Upper lobe of right lung (tissue), 1 donor: ENCODE measurements around the gene FADS2. TPM values are rescaled to one million over a fixed set of nuclear protein-coding genes. Genes with fewer than 3 reads are reported as not detected.

ENCODE experiments used
- ATAC-seq: fragments of 200-7000 bp; cut with Tn5 transposase; one replicate; pipeline ENCODE4 v1.9.1; 2020; ENCODE audit warnings: mild to moderate bottlenecking, moderate library complexity
- DNase-seq: peaks from one replicate; pipeline ENCODE4 v3.0.0-alpha.2; 2020
- H3K27ac ChIP-seq: fragments of 200-600 bp; one replicate; pipeline ENCODE4 v1.8.0; 2022
- H3K27me3 ChIP-seq: fragments of 200-600 bp; one replicate; pipeline ENCODE4 v1.8.0; 2022; ENCODE audit warnings: mild to moderate bottlenecking
- H3K36me3 ChIP-seq: fragments of 200-600 bp; one replicate; pipeline ENCODE4 v1.8.0; 2022
- H3K4me1 ChIP-seq: fragments of 200-600 bp; one replicate; pipeline ENCODE4 v1.8.0; 2022
- H3K4me3 ChIP-seq: fragments of 200-600 bp; one replicate; pipeline ENCODE4 v1.8.0; 2022; ENCODE audit warnings: mild to moderate bottlenecking
- H3K9me3 ChIP-seq: fragments of 200-600 bp; one replicate; pipeline ENCODE4 v1.8.0; 2022
- intact Hi-C: fragments of 100-400 bp; cut with DNase I; formaldehyde crosslinking; loops from one replicate; pipeline ENCODE4 v1.11.0; 2022
- total RNA-seq: library from RNA; stranded (reverse); fragmentation: NEBNext Ultra II Directional; extraction: Animal tissue kit (Norgen Biotek cat#: 25700); gene quantifications from one replicate; pipeline ENCODE4 v1.2.1, GENCODE V29; 2021
- TF ChIP-seq, protein P1 (sequence below): fragments of 200-600 bp; IDR thresholded peaks from one replicate; pipeline ENCODE4 v1.8.0; 2022; ENCODE audit warnings: antibody characterized with exemption
- donor health status: DM: no; HTN: yes; CAD: no; lungs with severe emphysema.

Gene FADS2
- total RNA-seq, 1 donor from 2014 or later: 75.1 TPM

DNA sequence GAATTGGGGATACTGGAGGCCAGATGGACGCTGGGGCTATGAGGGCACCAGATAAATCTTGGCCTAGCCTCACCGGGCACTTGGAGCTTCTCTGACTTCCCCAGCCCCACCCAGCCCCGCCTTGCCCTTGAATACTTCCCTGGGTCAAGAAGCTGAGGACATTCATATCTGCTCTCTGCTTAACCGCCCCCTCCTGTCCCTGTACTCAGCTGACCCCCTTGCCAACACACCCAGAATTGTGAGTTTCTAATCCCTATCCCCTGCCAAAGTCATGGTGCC, 41.3 kb downstream of the FADS2 start:
- H3K4me3 ChIP-seq: no peak overlapping the region
- no peak for DNase-seq
- H3K9me3 ChIP-seq: no peaks in the 10 kb centered on the region
- no peak for ATAC-seq
- H3K27ac ChIP-seq: no peak overlapping the region
- H3K36me3 ChIP-seq: peaks cover 3% of the 10 kb centered on the region
- intact Hi-C loops: no loop called here
- H3K27me3 ChIP-seq: no peaks in the 10 kb centered on the region
- TF ChIP-seq, protein P1, sequence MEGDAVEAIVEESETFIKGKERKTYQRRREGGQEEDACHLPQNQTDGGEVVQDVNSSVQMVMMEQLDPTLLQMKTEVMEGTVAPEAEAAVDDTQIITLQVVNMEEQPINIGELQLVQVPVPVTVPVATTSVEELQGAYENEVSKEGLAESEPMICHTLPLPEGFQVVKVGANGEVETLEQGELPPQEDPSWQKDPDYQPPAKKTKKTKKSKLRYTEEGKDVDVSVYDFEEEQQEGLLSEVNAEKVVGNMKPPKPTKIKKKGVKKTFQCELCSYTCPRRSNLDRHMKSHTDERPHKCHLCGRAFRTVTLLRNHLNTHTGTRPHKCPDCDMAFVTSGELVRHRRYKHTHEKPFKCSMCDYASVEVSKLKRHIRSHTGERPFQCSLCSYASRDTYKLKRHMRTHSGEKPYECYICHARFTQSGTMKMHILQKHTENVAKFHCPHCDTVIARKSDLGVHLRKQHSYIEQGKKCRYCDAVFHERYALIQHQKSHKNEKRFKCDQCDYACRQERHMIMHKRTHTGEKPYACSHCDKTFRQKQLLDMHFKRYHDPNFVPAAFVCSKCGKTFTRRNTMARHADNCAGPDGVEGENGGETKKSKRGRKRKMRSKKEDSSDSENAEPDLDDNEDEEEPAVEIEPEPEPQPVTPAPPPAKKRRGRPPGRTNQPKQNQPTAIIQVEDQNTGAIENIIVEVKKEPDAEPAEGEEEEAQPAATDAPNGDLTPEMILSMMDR: no peak
- H3K4me1 ChIP-seq: no peaks in the 10 kb centered on the region

- ATAC-seq (no peak), DNase-seq (no peak)
- Histone ChIP-seq H3K9me3 (no peaks in the 10 kb centered on the region), H3K4me1 (no peaks in the 10 kb centered on the region), H3K36me3 (peaks cover 3% of the 10 kb centered on the region), H3K4me3 (no peak overlapping the region), H3K27ac (no peak overlapping the region), H3K27me3 (no peaks in the 10 kb centered on the region)
- intact Hi-C loops: no loop called here
- TF ChIP-seq, protein P1: no peak
Measured at GRCh38 chr11:61869708-61870451, 41.8 kb downstream of the FADS2 start.

- no peaks in the 10 kb centered on the region for H3K9me3 ChIP-seq
- TF ChIP-seq, protein P1: no peak
- H3K4me3 ChIP-seq: no peak overlapping the region
- H3K27me3 ChIP-seq: no peaks in the 10 kb centered on the region
- ATAC-seq (no peak), DNase-seq (no peak)
- intact Hi-C loops: no loop called here
- H3K4me1 ChIP-seq: no peaks in the 10 kb centered on the region
- H3K36me3 ChIP-seq: peaks cover 3% of the 10 kb centered on the region
- H3K27ac ChIP-seq: no peak overlapping the region
Measured at GRCh38 chr11:61870541-61871031, 42.5 kb downstream of the FADS2 start.

DNA sequence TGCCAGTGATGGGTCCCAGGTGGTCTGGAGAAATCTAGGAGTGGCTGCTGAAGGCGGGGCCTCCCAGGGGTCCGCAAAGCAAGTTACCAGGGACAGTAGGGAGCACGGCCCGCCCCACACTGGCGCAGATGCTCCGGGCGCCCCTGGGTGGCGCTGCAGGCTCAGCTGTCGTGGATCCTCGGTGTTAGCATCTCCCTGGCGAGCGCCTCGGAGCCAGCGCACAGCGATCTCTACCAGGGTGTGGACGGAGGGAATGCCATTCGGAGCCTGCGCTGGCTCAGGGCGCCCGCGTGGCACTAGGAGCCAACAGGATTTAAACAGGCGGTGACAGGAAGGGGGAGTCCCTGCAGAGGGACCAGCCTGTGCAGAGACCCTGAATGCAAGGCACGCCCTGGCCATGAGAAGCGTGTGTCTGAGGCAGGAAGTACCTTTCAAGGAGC, 43.1 kb downstream of the FADS2 start:
- intact Hi-C loops: no loop called here
- ATAC-seq (peak; percentile 90), DNase-seq (peak; percentile 88)
- no peaks in the 10 kb centered on the region for H3K4me1 ChIP-seq
- no peak overlapping the region for H3K4me3 ChIP-seq
- peaks cover 3% of the 10 kb centered on the region for H3K36me3 ChIP-seq
- no peak overlapping the region for H3K27ac ChIP-seq
- no peaks in the 10 kb centered on the region for H3K27me3 ChIP-seq
- no peaks in the 10 kb centered on the region for H3K9me3 ChIP-seq
- TF ChIP-seq, protein P1: peak; percentile 86

DNA sequence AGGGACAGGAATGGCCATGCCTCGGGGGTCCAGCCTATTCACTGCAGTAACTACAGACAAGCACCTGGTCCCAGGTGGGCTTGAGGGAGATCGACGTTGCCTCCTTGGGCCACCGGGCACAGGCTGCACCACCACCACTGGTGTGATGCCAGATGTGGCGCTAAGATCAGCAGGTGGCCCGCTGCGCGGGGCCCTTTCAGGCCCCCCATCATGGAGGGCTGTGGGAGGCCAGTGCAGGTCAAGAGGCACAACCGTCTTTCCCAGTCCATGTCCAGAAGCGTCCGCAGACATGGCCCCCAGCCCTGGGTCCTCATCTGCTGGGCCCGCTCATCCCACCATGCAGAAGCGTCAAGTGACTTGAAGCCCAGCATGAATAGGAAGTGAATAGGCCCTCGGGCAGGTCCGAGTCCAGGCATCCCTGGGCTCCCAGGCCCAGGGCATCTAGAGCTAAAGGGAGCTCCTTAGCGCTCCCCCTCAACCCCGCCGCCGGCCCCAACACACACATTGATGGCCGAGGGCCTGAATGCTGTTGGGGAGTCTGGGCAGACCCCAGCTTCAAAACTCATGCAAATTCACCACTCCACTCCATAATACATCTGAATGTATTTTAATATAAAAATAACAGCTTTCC, 45.0 kb downstream of the FADS2 start:
- ATAC-seq: no peak
- DNase-seq: no peak
- Histone ChIP-seq H3K4me1 (no peaks in the 10 kb centered on the region), H3K4me3 (no peak overlapping the region), H3K36me3 (no peaks in the 10 kb centered on the region), H3K27ac (no peak overlapping the region), H3K27me3 (no peaks in the 10 kb centered on the region), H3K9me3 (no peaks in the 10 kb centered on the region)
- TF ChIP-seq, protein P1: no peak
- intact Hi-C loops: no loop called here
